CD14-positive monocyte (primary cell): ENCODE results near the gene CHRNE. TPM values are rescaled to one million over a fixed set of nuclear protein-coding genes. Genes with fewer than 3 reads are reported as not detected.
A peak's percentile ranks its signal among the peaks of the same experiment; 100 is the strongest.

Experiments used
- DNase-seq, 3 donors: peaks; one replicate each; pipeline ENCODE4 v3.0.0-alpha.2; 2011 to 2022
- H2AFZ ChIP-seq: 2 replicates; pipeline ENCODE4 v1.6.0; 2012; ENCODE audit warnings: mild to moderate bottlenecking, low read depth, low read length, inconsistent platforms; ENCODE audit not compliant: insufficient read depth, poor library complexity, severe bottlenecking
- H3K27ac ChIP-seq, 2 donors: 1 replicate in 1 of 2; 2 replicates in 1 of 2; pipeline ENCODE4 v1.5.1; 2012 to 2013; ENCODE audit warnings: low read length in 2 of 2, control low read depth in 1 of 2, inconsistent platforms in 1 of 2, low read depth in 1 of 2, mild to moderate bottlenecking in 1 of 2
- H3K27me3 ChIP-seq, 2 donors: one replicate each; pipeline versions ENCODE4 v1.6.0 to v1.6.1; 2011 to 2013; ENCODE audit warnings: low read length in 2 of 2; ENCODE audit not compliant: control insufficient read depth in 2 of 2, insufficient read depth in 2 of 2
- H3K36me3 ChIP-seq, 2 donors: replicated peaks in 1 of 2; 1 replicate in 1 of 2; 2 replicates in 1 of 2; pipeline versions ENCODE4 v1.5.1 to v1.6.1; 2012 to 2013; ENCODE audit warnings: low read length in 2 of 2, control low read depth in 1 of 2, inconsistent platforms in 1 of 2, mild to moderate bottlenecking in 1 of 2; ENCODE audit not compliant: insufficient read depth in 2 of 2, control insufficient read depth in 1 of 2
- H3K4me1 ChIP-seq, 2 donors: 1 replicate in 1 of 2; 2 replicates in 1 of 2; pipeline versions ENCODE4 v1.5.1 to v1.6.1; 2012 to 2013; ENCODE audit warnings: low read length in 2 of 2, control low read depth in 1 of 2, inconsistent platforms in 1 of 2, mild to moderate bottlenecking in 1 of 2, moderate library complexity in 1 of 2; ENCODE audit not compliant: insufficient read depth in 2 of 2, control insufficient read depth in 1 of 2
- H3K4me2 ChIP-seq: replicated peaks from 2 replicates; pipeline ENCODE3; 2012; ENCODE audit warnings: low read length, moderate library complexity, mild to moderate bottlenecking; ENCODE audit not compliant: poor library complexity, severe bottlenecking; ENCODE audit errors: extremely low read depth
- H3K4me3 ChIP-seq, 3 experiments: fragments of 200-600 bp in 1 of 3; sonication (generic) in 1 of 3; replicated peaks in 1 of 3; 1 replicate in 2 of 3; 2 replicates in 1 of 3; pipeline ENCODE4 v1.5.1; 2011 to 2013; ENCODE audit warnings: low read length in 3 of 3, mild to moderate bottlenecking in 3 of 3, control low read depth in 2 of 3, low read depth in 2 of 3, inconsistent platforms in 1 of 3, moderate library complexity in 1 of 3
- H3K79me2 ChIP-seq: 2 replicates; pipeline ENCODE4 v1.6.0; 2012; ENCODE audit warnings: mild to moderate bottlenecking, control low read depth, inconsistent platforms, low read length, moderate library complexity; ENCODE audit not compliant: insufficient read depth
- H3K9ac ChIP-seq: 2 replicates; pipeline ENCODE4 v1.6.0; 2017; ENCODE audit warnings: low read length, mild to moderate bottlenecking; ENCODE audit not compliant: insufficient read depth, poor library complexity, severe bottlenecking
- H3K9me3 ChIP-seq, 2 donors: replicated peaks in 1 of 2; 1 replicate in 1 of 2; 2 replicates in 1 of 2; pipeline versions ENCODE4 v1.5.1 to v1.6.1; 2012 to 2013; ENCODE audit warnings: low read length in 2 of 2, control low read depth in 1 of 2; ENCODE audit not compliant: control insufficient read depth in 1 of 2, insufficient read depth in 1 of 2
- H4K20me1 ChIP-seq: 2 replicates; pipeline ENCODE4 v1.6.0; 2012; ENCODE audit warnings: mild to moderate bottlenecking, low read length, control low read depth, moderate library complexity; ENCODE audit not compliant: insufficient read depth
- H3K27ac Mint-ChIP-seq, 7 donors: one replicate each; pipeline ENCODE4 v1.8.0; 2020; ENCODE audit warnings: mild to moderate bottlenecking in 7 of 7, mixed read lengths in 7 of 7, moderate library complexity in 6 of 7, inconsistent platforms in 2 of 7
- H3K27me3 Mint-ChIP-seq, 3 donors: one replicate each; pipeline ENCODE4 v1.8.0; 2021 to 2022; ENCODE audit warnings: low read depth in 3 of 3, mild to moderate bottlenecking in 3 of 3, mixed read lengths in 3 of 3, moderate library complexity in 3 of 3, inconsistent platforms in 1 of 3
- H3K36me3 Mint-ChIP-seq, 2 donors: one replicate each; pipeline ENCODE4 v1.8.0; 2020; ENCODE audit warnings: mixed read lengths in 2 of 2, inconsistent platforms in 1 of 2, mild to moderate bottlenecking in 1 of 2
- H3K4me1 Mint-ChIP-seq: one replicate; pipeline ENCODE4 v1.8.0; 2020; ENCODE audit warnings: mild to moderate bottlenecking, mixed read lengths
- H3K4me3 Mint-ChIP-seq, 2 donors: one replicate each; pipeline ENCODE4 v1.8.0; 2020; ENCODE audit warnings: mild to moderate bottlenecking in 2 of 2, mixed read lengths in 2 of 2, moderate library complexity in 1 of 2
- H3K9me3 Mint-ChIP-seq, 7 donors: one replicate each; pipeline ENCODE4 v1.8.0; 2020 to 2022; ENCODE audit warnings: mixed read lengths in 7 of 7, mild to moderate bottlenecking in 6 of 7, moderate library complexity in 6 of 7, inconsistent platforms in 2 of 7
- WGBS: methylation state at CpG from one replicate; pipeline ENCODE4 v1.1.5; 2013; ENCODE audit warnings: missing lambda C conversion rate; ENCODE audit not compliant: insufficient coverage; 5-methylcytosine and 5-hydroxymethylcytosine counted together
- intact Hi-C, 2 donors: fragments of 100-400 bp; cut with micrococcal nuclease; formaldehyde crosslinking; loops; one replicate each; pipeline versions ENCODE4 v1.15.0 to v1.15.1; 2023
- polyA plus RNA-seq, 3 donors: library from polyadenylated mRNA; depleted of rRNA in 1 of 3; unstranded in 2 of 3; stranded (reverse) in 1 of 3; fragments of 300-500 nt in 2 of 3; fragments of >200 nt in 1 of 3; fragmentation: Illumina TruSeq in 2 of 3; gene quantifications; 1 replicate in 2 of 3; 2 replicates in 1 of 3; pipeline ENCODE4 v1.2.3, GENCODE V29; 2012 to 2021
- TF ChIP-seq, protein P1 (sequence below): fragments of 200-600 bp; IDR thresholded peaks from one replicate; pipeline ENCODE4 v1.8.0; 2022; ENCODE audit warnings: antibody characterized with exemption, mild to moderate bottlenecking

Gene CHRNE
- polyA plus RNA-seq, 3 donors, result 0.54 to 12.6 (median 2.1) TPM

DNA sequence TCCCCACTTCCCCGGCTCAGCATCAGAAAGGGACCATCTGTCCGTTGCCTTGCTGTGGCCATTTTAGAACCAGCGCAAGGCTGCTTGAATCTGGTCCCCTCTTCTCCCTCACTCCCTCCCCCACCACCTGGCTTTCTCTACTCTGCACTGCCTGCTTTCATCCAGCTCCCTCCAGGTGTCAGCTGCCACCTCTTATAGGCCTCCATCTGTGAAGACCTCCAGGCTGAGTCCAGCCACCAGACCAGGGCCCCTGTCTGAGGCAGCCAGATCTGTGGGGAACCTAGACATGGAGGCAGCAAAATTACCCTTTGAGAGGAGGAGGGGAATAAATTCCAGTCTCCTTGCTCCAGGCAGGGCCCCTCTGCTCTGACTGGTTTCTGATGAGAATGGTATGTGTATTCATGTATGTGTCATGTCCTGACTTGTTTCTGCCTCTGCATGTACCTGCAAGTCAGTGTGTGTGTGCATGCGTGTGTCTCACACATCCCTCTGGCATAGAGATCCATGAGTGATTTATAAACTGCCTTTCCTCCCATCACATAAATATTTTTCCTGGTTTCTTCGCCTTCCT is 48.7 kb downstream of the CHRNE start:
- TF ChIP-seq, protein P1, sequence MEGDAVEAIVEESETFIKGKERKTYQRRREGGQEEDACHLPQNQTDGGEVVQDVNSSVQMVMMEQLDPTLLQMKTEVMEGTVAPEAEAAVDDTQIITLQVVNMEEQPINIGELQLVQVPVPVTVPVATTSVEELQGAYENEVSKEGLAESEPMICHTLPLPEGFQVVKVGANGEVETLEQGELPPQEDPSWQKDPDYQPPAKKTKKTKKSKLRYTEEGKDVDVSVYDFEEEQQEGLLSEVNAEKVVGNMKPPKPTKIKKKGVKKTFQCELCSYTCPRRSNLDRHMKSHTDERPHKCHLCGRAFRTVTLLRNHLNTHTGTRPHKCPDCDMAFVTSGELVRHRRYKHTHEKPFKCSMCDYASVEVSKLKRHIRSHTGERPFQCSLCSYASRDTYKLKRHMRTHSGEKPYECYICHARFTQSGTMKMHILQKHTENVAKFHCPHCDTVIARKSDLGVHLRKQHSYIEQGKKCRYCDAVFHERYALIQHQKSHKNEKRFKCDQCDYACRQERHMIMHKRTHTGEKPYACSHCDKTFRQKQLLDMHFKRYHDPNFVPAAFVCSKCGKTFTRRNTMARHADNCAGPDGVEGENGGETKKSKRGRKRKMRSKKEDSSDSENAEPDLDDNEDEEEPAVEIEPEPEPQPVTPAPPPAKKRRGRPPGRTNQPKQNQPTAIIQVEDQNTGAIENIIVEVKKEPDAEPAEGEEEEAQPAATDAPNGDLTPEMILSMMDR, result no peak
- Mint-ChIP-seq H3K36me3 (peaks cover 43 to 53% of the 10 kb centered on the region in 2 donors), H3K9me3 (no peaks in the 10 kb centered on the region), H3K27ac (peak overlapping the region in 2 of 7 donors; percentile 37 to 61), H3K27me3 (peaks cover 2 to 6% (median 6%) of the 10 kb centered on the region in 3 donors), H3K4me3 (no peak overlapping the region), H3K4me1 (peaks cover 50% of the 10 kb centered on the region)
- H3K27me3 ChIP-seq, result no peaks in the 10 kb centered on the region
- no peak overlapping the region for H3K4me3 ChIP-seq
- peaks cover 27% of the 10 kb centered on the region for H4K20me1 ChIP-seq
- peaks cover 39% of the 10 kb centered on the region for H3K79me2 ChIP-seq
- H2AFZ ChIP-seq, result no peak overlapping the region
- H3K9ac ChIP-seq, result no peak overlapping the region
- peaks cover 33 to 44% of the 10 kb centered on the region in 2 donors for H3K4me1 ChIP-seq
- 100% methylated on average over 4 of the region's 5 CpGs for WGBS
- no peak overlapping the region for H3K4me2 ChIP-seq
- H3K36me3 ChIP-seq, result peaks cover 12 to 25% of the 10 kb centered on the region in 2 donors
- H3K9me3 ChIP-seq, result no peaks in the 10 kb centered on the region
- DNase-seq, result no peak
- intact Hi-C loops, result no loop called here
- H3K27ac ChIP-seq, result no peak overlapping the region

DNA sequence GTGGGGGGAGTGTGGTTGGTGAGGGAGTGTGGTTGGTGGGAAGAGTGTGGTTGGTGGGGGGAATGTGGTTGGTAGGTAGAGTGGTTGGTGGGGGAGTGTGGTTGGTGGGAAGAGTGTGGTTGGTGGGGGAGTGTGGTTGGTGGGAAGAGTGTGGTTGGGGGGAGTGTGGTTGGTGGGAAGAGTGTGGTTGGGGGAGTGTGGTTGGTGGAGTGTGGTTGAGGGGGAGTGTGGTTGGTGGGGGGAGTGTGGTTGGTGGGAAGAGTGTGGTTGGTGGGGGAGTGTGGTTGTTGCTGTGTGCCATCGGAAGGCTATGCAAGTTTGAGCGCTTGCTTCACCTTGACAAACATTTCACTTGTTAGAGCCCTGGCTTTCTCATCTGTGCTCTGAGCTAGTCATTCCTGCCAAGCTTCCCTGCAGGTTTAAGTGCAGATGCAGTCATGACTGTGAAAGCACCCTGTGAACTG is 49.7 kb downstream of the CHRNE start:
- no peaks in the 10 kb centered on the region for H3K27me3 ChIP-seq
- H3K79me2 ChIP-seq, result peaks cover 44% of the 10 kb centered on the region
- H3K4me3 Mint-ChIP-seq, result no peak overlapping the region
- H3K27ac ChIP-seq, result no peak overlapping the region
- H3K27me3 Mint-ChIP-seq, result peaks cover 2 to 6% (median 6%) of the 10 kb centered on the region in 3 donors
- H2AFZ ChIP-seq, result no peak overlapping the region
- H4K20me1 ChIP-seq, result peaks cover 20% of the 10 kb centered on the region
- WGBS, result 50% methylated on average over 2 of the region's 2 CpGs
- H3K36me3 ChIP-seq, result peaks cover 9 to 21% of the 10 kb centered on the region in 2 donors
- H3K4me2 ChIP-seq, result no peak overlapping the region
- no peaks in the 10 kb centered on the region for H3K9me3 ChIP-seq
- TF ChIP-seq, protein P1, result no peak
- H3K4me1 Mint-ChIP-seq, result peaks cover 50% of the 10 kb centered on the region
- H3K9me3 Mint-ChIP-seq, result no peaks in the 10 kb centered on the region
- DNase-seq, result no peak
- peaks cover 50 to 58% of the 10 kb centered on the region in 2 donors for H3K36me3 Mint-ChIP-seq
- H3K9ac ChIP-seq, result no peak overlapping the region
- H3K27ac Mint-ChIP-seq, result peak overlapping the region in 1 of 7 donors; percentile 73
- H3K4me1 ChIP-seq, result peaks cover 27 to 35% of the 10 kb centered on the region in 2 donors
- intact Hi-C loops, result no loop called here
- no peak overlapping the region for H3K4me3 ChIP-seq
